PC-9 (cell line): Measurements from ENCODE around the gene UBR1. TPM values are rescaled to one million over a fixed set of nuclear protein-coding genes. Genes with fewer than 3 reads are reported as not detected.
"Not testable (repeated sequence)": the region's sequence is repeated elsewhere in the genome, so short reads cannot be mapped to it uniquely, and the experiment has no call there.

ENCODE experiments used
- BruUV-seq: library from RNA; stranded (reverse); fragments of 400-500 nt; replicated peaks from 2 replicates; lab custom pipeline; 2021; lab: Mats Ljungman, UMichigan
- CTCF ChIA-PET: fragments of 300-600 bp; sonication (Branson Sonifier 250); formaldehyde crosslinking; loops from one replicate; lab custom pipeline; 2022; ENCODE audit warnings: antibody characterized with exemption; lab: Charles Lee
- POLR2A ChIA-PET: fragments of 300-600 bp; sonication (Branson Sonifier 250); formaldehyde crosslinking; loops from one replicate; lab custom pipeline; 2022; ENCODE audit warnings: antibody characterized with exemption; ENCODE audit not compliant: unreplicated experiment; lab: Charles Lee
- DNase-seq, 2 experiments: peaks; one replicate each; pipeline versions ENCODE4 v3.0.0 to v3.0.0-alpha.2; 2015 to 2022; ENCODE audit warnings: mixed read lengths in 1 of 2
- H2AFZ ChIP-seq: fragments of 200-600 bp; sonication (generic); 2 replicates; pipeline ENCODE4 v1.8.1; 2017; ENCODE audit warnings: antibody characterized with exemption
- H3F3A ChIP-seq: fragments of 200-600 bp; sonication (generic); 2 replicates; pipeline ENCODE4 v1.8.1; 2017; ENCODE audit warnings: antibody characterized with exemption, mild to moderate bottlenecking, low read depth; ENCODE audit not compliant: insufficient read depth
- H3K27ac ChIP-seq: fragments of 200-600 bp; sonication (generic); 2 replicates; pipeline ENCODE4 v1.6.1; 2016; ENCODE audit warnings: mixed run types
- H3K27me3 ChIP-seq: fragments of 200-600 bp; sonication (generic); 2 replicates; pipeline ENCODE4 v1.6.1; 2016; ENCODE audit warnings: low read depth, mixed run types; ENCODE audit not compliant: insufficient read depth
- H3K36me3 ChIP-seq: fragments of 200-600 bp; sonication (generic); 2 replicates; pipeline ENCODE4 v1.6.1; 2016; ENCODE audit warnings: low read depth, mixed run types
- H3K4me1 ChIP-seq: fragments of 200-600 bp; sonication (generic); replicated peaks from 2 replicates; pipeline ENCODE4 v1.6.1; 2016; ENCODE audit warnings: mixed run types; ENCODE audit not compliant: insufficient read depth
- H3K4me2 ChIP-seq: fragments of 200-600 bp; sonication (generic); 2 replicates; pipeline ENCODE4 v1.6.1; 2017; ENCODE audit warnings: mixed run types
- H3K4me3 ChIP-seq: fragments of 200-600 bp; sonication (generic); 2 replicates; pipeline ENCODE4 v1.6.1; 2016; ENCODE audit warnings: mixed run types
- H3K79me2 ChIP-seq: fragments of 200-600 bp; sonication (generic); 2 replicates; pipeline ENCODE4 v1.6.1; 2017; ENCODE audit warnings: low read depth, mixed run types
- H3K9me2 ChIP-seq: fragments of 200-600 bp; sonication (generic); 2 replicates; pipeline ENCODE4 v1.8.1; 2017; ENCODE audit warnings: mild to moderate bottlenecking; ENCODE audit not compliant: insufficient read depth
- H3K9me3 ChIP-seq: fragments of 200-600 bp; sonication (generic); 2 replicates; pipeline ENCODE4 v1.8.1; 2016; ENCODE audit warnings: low read depth; ENCODE audit not compliant: insufficient read depth
- H4K20me1 ChIP-seq: fragments of 200-600 bp; sonication (generic); 2 replicates; pipeline ENCODE4 v1.8.1; 2017; ENCODE audit not compliant: insufficient read depth
- CTCF ChIP-seq: fragments of 200-600 bp; sonication (generic); conservative IDR thresholded peaks from 2 replicates; pipeline ENCODE4 v1.6.1; 2017; ENCODE audit warnings: mixed run types, antibody characterized with exemption, mild to moderate bottlenecking, moderate library complexity
- EZH2 ChIP-seq: fragments of 200-600 bp; sonication (generic); IDR thresholded peaks from 2 replicates; pipeline ENCODE4 v1.8.0; 2017; ENCODE audit warnings: antibody characterized with exemption, low read depth
- intact Hi-C: fragments of 100-400 bp; cut with micrococcal nuclease; formaldehyde crosslinking; loops from one replicate; pipeline ENCODE4 v1.10.0; 2022; ENCODE audit not compliant: unreplicated experiment
- total RNA-seq: library from RNA; stranded (reverse); gene quantifications from 2 replicates; pipeline ENCODE4 v1.2.3, GENCODE V29; 2021

UBR1 gene
- total RNA-seq, 1 experiment from 2014 or later = 17.1 TPM

DNA sequence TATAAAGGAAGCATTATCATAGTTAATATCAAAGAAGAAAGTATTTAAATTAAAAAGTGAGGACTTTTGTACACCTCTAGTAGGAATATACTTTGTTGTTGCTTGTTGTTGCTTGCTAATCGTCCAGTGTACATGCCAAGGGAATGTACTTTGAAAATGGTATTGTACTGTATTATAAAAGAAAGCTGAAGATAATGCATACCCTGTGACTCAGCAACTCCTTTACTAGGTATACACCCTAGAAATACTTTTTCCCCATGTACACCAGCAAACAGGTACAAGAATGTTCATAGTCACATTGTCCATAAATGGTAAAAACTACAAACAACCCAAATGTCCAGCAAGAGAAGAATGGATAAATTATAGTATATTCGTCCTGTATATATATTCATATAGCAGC is 197.3 kb downstream of the UBR1 start:
- TF ChIP-seq CTCF = no peak
- no peak for TF ChIP-seq EZH2
- no peak overlapping the region for H3K4me3 ChIP-seq
- H2AFZ ChIP-seq = no peak overlapping the region
- no peaks in the 10 kb centered on the region for H3K36me3 ChIP-seq
- BruUV-seq = no TSS peak
- CTCF ChIA-PET = interaction anchor here (0.6 kb wide), 1 partner anchor 215 kb away, joined by 3 read pairs; no protein-coding TSS in a partner anchor
- no peaks in the 10 kb centered on the region for H3K9me3 ChIP-seq
- no peak overlapping the region for H3K4me2 ChIP-seq
- H3K9me2 ChIP-seq = no peaks in the 10 kb centered on the region
- intact Hi-C loops = no loop called here
- no peaks in the 10 kb centered on the region for H3K27me3 ChIP-seq
- no peaks in the 10 kb centered on the region for H3F3A ChIP-seq
- H4K20me1 ChIP-seq = no peaks in the 10 kb centered on the region
- H3K4me1 ChIP-seq = no peaks in the 10 kb centered on the region
- POLR2A ChIA-PET = interaction anchor here (0.5 kb wide), 1 partner anchor 224 kb away, joined by 4 read pairs; no protein-coding TSS in a partner anchor
- H3K79me2 ChIP-seq = no peaks in the 10 kb centered on the region
- no peak overlapping the region for H3K27ac ChIP-seq
- DNase-seq = no peak

- POLR2A ChIA-PET = no interaction called here
- intact Hi-C loops = no loop called here
- H3K9me3 ChIP-seq = no peaks in the 10 kb centered on the region
Observed at GRCh38 chr15:42903388-42904324, 202.2 kb downstream of the UBR1 start.

DNA sequence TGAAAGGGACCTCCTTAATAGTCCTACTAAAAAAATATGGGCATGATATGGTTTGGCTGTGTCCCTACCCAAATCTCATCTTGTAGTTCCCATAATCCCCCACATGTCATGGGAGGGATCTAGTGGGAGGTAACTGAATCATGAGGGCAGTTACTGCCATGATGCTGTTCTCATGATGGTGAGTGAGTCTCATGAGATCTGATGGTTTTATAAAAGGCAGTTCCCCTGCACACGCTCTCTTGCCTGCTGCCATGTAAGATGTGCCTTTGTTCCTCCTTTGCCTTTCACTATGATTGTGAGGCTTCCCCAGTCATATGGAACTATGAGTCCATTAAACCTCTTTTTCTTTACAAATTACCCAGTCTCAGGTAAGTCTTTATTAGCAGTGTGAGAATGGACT is 211.9 kb downstream of the UBR1 start:
- H3K36me3 ChIP-seq, H3K9me2 ChIP-seq, H4K20me1 ChIP-seq, BruUV-seq, H2AFZ ChIP-seq, H3K27ac ChIP-seq, H3K27me3 ChIP-seq, CTCF ChIA-PET, H3K4me3 ChIP-seq, H3K79me2 ChIP-seq, H3K4me2 ChIP-seq, DNase-seq, intact Hi-C loops, POLR2A ChIA-PET, H3K9me3 ChIP-seq: not testable (repeated sequence)
- Histone ChIP-seq H3K4me1 (peaks cover 15% of the 10 kb centered on the region), H3F3A (peaks cover 11% of the 10 kb centered on the region; the same call in 1 of the 2 replicates)

More at GRCh38 chr15:42903388-42904324, 202.2 kb downstream of the UBR1 start:
- no TSS peak for BruUV-seq
- no peaks in the 10 kb centered on the region for H3K9me2 ChIP-seq
- no peaks in the 10 kb centered on the region for H4K20me1 ChIP-seq
- no peak overlapping the region for H3K27ac ChIP-seq
- no peak for DNase-seq
- H3K79me2 ChIP-seq = no peaks in the 10 kb centered on the region
- H3K4me3 ChIP-seq = no peak overlapping the region
- no peak overlapping the region for H3K4me2 ChIP-seq
- H2AFZ ChIP-seq = no peak overlapping the region
- CTCF ChIA-PET = no interaction called here
- no peaks in the 10 kb centered on the region for H3K36me3 ChIP-seq
- H3K4me1 ChIP-seq = no peaks in the 10 kb centered on the region
- H3F3A ChIP-seq = no peaks in the 10 kb centered on the region
- no peaks in the 10 kb centered on the region for H3K27me3 ChIP-seq
- TF ChIP-seq CTCF (no peak), EZH2 (no peak)

Other genes starting within 250 kb of the UBR1 start
- gene TTBK2, start 185.3 kb downstream of the UBR1 start, total RNA-seq = 22.6 and 24.7 TPM in 2 replicates
- 12.5 and 17.5 TPM in 2 replicates for gene TMEM62, start 27.5 kb upstream of the UBR1 start, total RNA-seq
- 44.0 and 50.2 TPM in 2 replicates for gene CCNDBP1, start 79.4 kb upstream of the UBR1 start, total RNA-seq
- not detected in 2 replicates for gene EPB42, start 115.0 kb upstream of the UBR1 start, total RNA-seq
- 0.39 and 1.7 TPM in 2 replicates for gene TGM5, start 160.9 kb upstream of the UBR1 start, total RNA-seq
- not detected in 2 replicates for gene TGM7, start 196.2 kb upstream of the UBR1 start, total RNA-seq
- gene LCMT2, start 224.5 kb upstream of the UBR1 start, total RNA-seq = 4.7 and 6.4 TPM in 2 replicates